SK-N-SH treated with all-trans-retinoic acid at 6 μM for 48 hours (cell line): ENCODE measurements around the gene SLC37A1.

Experiments
- ATAC-seq: fragments of 200-7000 bp; cut with Tn5 transposase; 3 replicates; pipeline ENCODE4 v1.9.1; 2020; ENCODE audit warnings: mild to moderate bottlenecking, moderate library complexity
- ARNTL ChIP-seq: fragments of 450-650 bp; formaldehyde crosslinking; IDR thresholded peaks from 2 replicates; pipeline ENCODE4 v1.5.0; 2020; ENCODE audit warnings: low read depth, mild to moderate bottlenecking, moderate library complexity, borderline replicate concordance
- BACH2 ChIP-seq: fragments of 250-450 bp; sonication (Bioruptor Pico); IDR thresholded peaks from 2 replicates; pipeline ENCODE4 v1.9.0; 2021; ENCODE audit warnings: mild to moderate bottlenecking, borderline replicate concordance
- CREB5 ChIP-seq: fragments of 250-450 bp; sonication (Bioruptor Pico); IDR thresholded peaks from 2 replicates; pipeline ENCODE4 v1.5.1; 2020; ENCODE audit warnings: low read depth, mild to moderate bottlenecking, moderate library complexity
- CSDC2 ChIP-seq: fragments of 250-450 bp; sonication (Bioruptor Pico); IDR thresholded peaks from 2 replicates; pipeline ENCODE4 v1.5.0; 2020; ENCODE audit warnings: mild to moderate bottlenecking, moderate library complexity
- CSRNP3 ChIP-seq: fragments of 250-450 bp; sonication (Bioruptor Pico); IDR thresholded peaks from 2 replicates; pipeline ENCODE4 v1.5.1; 2021; ENCODE audit warnings: mild to moderate bottlenecking, moderate library complexity
- ESRRG ChIP-seq: fragments of 250-450 bp; sonication (Bioruptor Pico); IDR thresholded peaks from 2 replicates; pipeline ENCODE4 v1.6.1; 2021; ENCODE audit warnings: mild to moderate bottlenecking
- GLIS3 ChIP-seq: fragments of 250-450 bp; sonication (Bioruptor Pico); IDR thresholded peaks from 2 replicates; pipeline ENCODE4 v1.5.0; 2020; ENCODE audit warnings: mild to moderate bottlenecking, moderate library complexity
- ISL1 ChIP-seq: fragments of 250-450 bp; sonication (Bioruptor Pico); IDR thresholded peaks from 2 replicates; pipeline ENCODE4 v2.1.2; 2022; ENCODE audit warnings: mild to moderate bottlenecking, moderate library complexity
- PATZ1 ChIP-seq: fragments of 250-450 bp; sonication (Bioruptor Pico); IDR thresholded peaks from 2 replicates; pipeline ENCODE4 v1.8.0; 2020; ENCODE audit warnings: mild to moderate bottlenecking, moderate library complexity, borderline replicate concordance
- POU6F1 ChIP-seq: fragments of 250-450 bp; sonication (Bioruptor Pico); IDR thresholded peaks from 2 replicates; pipeline ENCODE4 v1.8.0; 2021; ENCODE audit warnings: low read depth, mild to moderate bottlenecking, moderate library complexity, borderline replicate concordance
- PPARA ChIP-seq: fragments of 250-450 bp; sonication (Bioruptor Pico); IDR thresholded peaks from 2 replicates; pipeline ENCODE4 v1.5.0; 2020; ENCODE audit warnings: mild to moderate bottlenecking, borderline replicate concordance
- RARB ChIP-seq: fragments of 250-450 bp; sonication (Bioruptor Pico); IDR thresholded peaks from 2 replicates; pipeline ENCODE4 v1.8.0; 2021; ENCODE audit warnings: mild to moderate bottlenecking, moderate library complexity
- SNAI2 ChIP-seq: fragments of 250-450 bp; sonication (Bioruptor Pico); IDR thresholded peaks from 2 replicates; pipeline ENCODE4 v1.5.0; 2020; ENCODE audit warnings: mild to moderate bottlenecking, moderate library complexity
- TCF4 ChIP-seq: fragments of 250-450 bp; sonication (Bioruptor Pico); IDR thresholded peaks from 2 replicates; pipeline ENCODE4 v1.8.0; 2021; ENCODE audit warnings: mild to moderate bottlenecking, moderate library complexity, borderline replicate concordance
- TSHZ2 ChIP-seq: fragments of 250-450 bp; sonication (Bioruptor Pico); IDR thresholded peaks from 2 replicates; pipeline ENCODE4 v1.5.0; 2020; ENCODE audit warnings: mild to moderate bottlenecking, moderate library complexity
- ZC3H10 ChIP-seq: fragments of 250-450 bp; sonication (Bioruptor Pico); IDR thresholded peaks from 2 replicates; pipeline ENCODE4 v1.5.1; 2021; ENCODE audit warnings: mild to moderate bottlenecking, moderate library complexity
- ZFP3 ChIP-seq: fragments of 250-450 bp; sonication (Bioruptor Pico); IDR thresholded peaks from 2 replicates; pipeline ENCODE4 v1.5.0; 2020; ENCODE audit warnings: mild to moderate bottlenecking, moderate library complexity
- ZFP30 ChIP-seq: fragments of 450-650 bp; formaldehyde crosslinking; IDR thresholded peaks from 2 replicates; pipeline ENCODE4 v1.5.0; 2022; ENCODE audit warnings: mild to moderate bottlenecking, moderate library complexity
- ZNF565 ChIP-seq: fragments of 450-650 bp; formaldehyde crosslinking; conservative IDR thresholded peaks from 2 replicates; pipeline ENCODE4 v1.5.0; 2020; ENCODE audit warnings: low read depth, mild to moderate bottlenecking, moderate library complexity
- ZNF70 ChIP-seq: fragments of 450-650 bp; formaldehyde crosslinking; IDR thresholded peaks from 2 replicates; pipeline ENCODE4 v1.5.0; 2020; ENCODE audit warnings: mild to moderate bottlenecking, moderate library complexity
- ZNF8 ChIP-seq: fragments of 450-650 bp; formaldehyde crosslinking; IDR thresholded peaks from 2 replicates; pipeline ENCODE4 v1.5.0; 2020; ENCODE audit warnings: mild to moderate bottlenecking, moderate library complexity

Gene SLC37A1

GRCh38 chr21:42619166-42619565 lies 105.5 kb downstream of the SLC37A1 start:
- ATAC-seq, result no peak
- TF ChIP-seq ZNF8 (CRISPR knock-in tag) (no peak), CREB5 (CRISPR knock-in tag) (no peak), ESRRG (CRISPR knock-in tag) (no peak), ISL1 (no peak), TCF4 (CRISPR knock-in tag) (no peak), ZNF565 (CRISPR knock-in tag) (no peak), TSHZ2 (CRISPR knock-in tag) (no peak), SNAI2 (CRISPR knock-in tag) (no peak), ZFP30 (CRISPR knock-in tag) (no peak), ARNTL (CRISPR knock-in tag) (no peak), ZC3H10 (CRISPR knock-in tag) (no peak), ZNF70 (CRISPR knock-in tag) (no peak), POU6F1 (no peak), CSRNP3 (CRISPR knock-in tag) (no peak), CSDC2 (CRISPR knock-in tag) (no peak), PATZ1 (CRISPR knock-in tag) (no peak), GLIS3 (CRISPR knock-in tag) (no peak), BACH2 (CRISPR knock-in tag) (no peak), RARB (CRISPR knock-in tag) (no peak), PPARA (no peak)

- no peak for ATAC-seq
- TF ChIP-seq PPARA (no peak), CREB5 (CRISPR knock-in tag) (no peak), ISL1 (no peak), TCF4 (CRISPR knock-in tag) (no peak), TSHZ2 (CRISPR knock-in tag) (no peak), ZNF8 (CRISPR knock-in tag) (no peak), SNAI2 (CRISPR knock-in tag) (no peak), POU6F1 (no peak), ZNF70 (CRISPR knock-in tag) (no peak), ZFP3 (CRISPR knock-in tag) (no peak), RARB (CRISPR knock-in tag) (no peak), ARNTL (CRISPR knock-in tag) (no peak), CSRNP3 (CRISPR knock-in tag) (no peak), ZC3H10 (CRISPR knock-in tag) (no peak), GLIS3 (CRISPR knock-in tag) (no peak), ZNF565 (CRISPR knock-in tag) (no peak), ESRRG (CRISPR knock-in tag) (no peak)
- TF ChIP-seq, all 23 proteins: peak for 0
Measured at GRCh38 chr21:42619841-42620240, 106.2 kb downstream of the SLC37A1 start.
